K562 (cell line): ENCODE data around the gene JADE2. TPM values are rescaled to one million over a fixed set of nuclear protein-coding genes. Genes with fewer than 3 reads are reported as not detected.

Experiments used
- CREM ChIP-seq: IDR thresholded peaks from 2 replicates; pipeline ENCODE4 v1.6.1; 2014; ENCODE audit warnings: antibody characterized with exemption, low read depth
- DDX20 ChIP-seq: fragments of 450-650 bp; IDR thresholded peaks from 2 replicates; pipeline ENCODE4 v1.6.1; 2016; ENCODE audit warnings: missing genetic modification characterization, low read depth, mild to moderate bottlenecking, missing compliant biosample characterization, moderate library complexity
- E2F1 ChIP-seq: sonication (generic); formaldehyde crosslinking; IDR thresholded peaks from 2 replicates; pipeline ENCODE4 v1.8.1; 2023; ENCODE audit warnings: mild to moderate bottlenecking, missing genetic modification reagents, moderate library complexity
- FOXO4 ChIP-seq: fragments of 450-650 bp; formaldehyde crosslinking; IDR thresholded peaks from 2 replicates; pipeline ENCODE4 v1.4.0; 2020; ENCODE audit warnings: mild to moderate bottlenecking, moderate library complexity
- HDAC8 ChIP-seq: fragments of 450-650 bp; IDR thresholded peaks from 2 replicates; pipeline ENCODE4 v1.6.1; 2016; ENCODE audit warnings: mild to moderate bottlenecking, missing genetic modification characterization, moderate library complexity, missing compliant biosample characterization
- MED1 ChIP-seq: sonication (generic); formaldehyde crosslinking; IDR thresholded peaks from 2 replicates; pipeline ENCODE4 v1.8.1; 2023; ENCODE audit warnings: missing genetic modification reagents, borderline replicate concordance
- MIER1 ChIP-seq: fragments of 450-650 bp; IDR thresholded peaks from 2 replicates; pipeline ENCODE4 v1.6.1; 2016; ENCODE audit warnings: antibody characterized with exemption, mild to moderate bottlenecking, low read depth
- NFIC ChIP-seq: fragments of 450-650 bp; IDR thresholded peaks from 2 replicates; pipeline ENCODE4 v1.6.1; 2017; ENCODE audit warnings: mild to moderate bottlenecking, inconsistent platforms
- PHF21A ChIP-seq: fragments of 450-650 bp; IDR thresholded peaks from 2 replicates; pipeline ENCODE4 v1.6.1; 2017; ENCODE audit warnings: low read depth, borderline replicate concordance
- SAP30 ChIP-seq: fragments of 200-600 bp; sonication (generic); IDR thresholded peaks from 2 replicates; pipeline ENCODE4 v1.6.1; 2012; ENCODE audit warnings: borderline replicate concordance, low read depth, mild to moderate bottlenecking, moderate library complexity, low read length, control low read depth, inconsistent platforms; ENCODE audit not compliant: insufficient read depth, poor library complexity, severe bottlenecking
- USF2 ChIP-seq: sonication (generic); formaldehyde crosslinking; IDR thresholded peaks from 2 replicates; pipeline ENCODE4 v1.5.0; 2020; ENCODE audit warnings: missing genetic modification reagents
- ZEB2 ChIP-seq: fragments of 450-650 bp; IDR thresholded peaks from 2 replicates; pipeline ENCODE4 v1.6.1; 2016
- ZNF175 ChIP-seq: fragments of 200-800 bp; sonication (Bioruptor generic); IDR thresholded peaks from 2 replicates; pipeline ENCODE4 v1.6.1; 2016; ENCODE audit warnings: low read depth, mild to moderate bottlenecking, missing genetic modification characterization, missing compliant biosample characterization
- polyA plus RNA-seq, 8 experiments: library from polyadenylated mRNA; depleted of rRNA in 4 of 8; stranded (reverse) in 5 of 8; unstranded in 3 of 8; fragments of >200 nt; fragmentation: Nextera tagmentation in 2 of 8; fragmentation: Illumina TruSeq in 1 of 8; extraction: Ambion mirVana in 2 of 8; extraction: Trizol in 1 of 8; gene quantifications; 2 replicates each; pipeline versions ENCODE4 v1.2.1 to v1.2.3, GENCODE V29; 2011 to 2014; ENCODE audit warnings: inconsistent platforms in 1 of 8, missing spikeins in 1 of 8
- total RNA-seq, 7 experiments: library from RNA; depleted of rRNA in 6 of 7; stranded (reverse); fragments of >200 nt in 6 of 7; fragmentation: Illumina TruSeq in 2 of 7; extraction: Trizol in 2 of 7; gene quantifications; 2 replicates each; pipeline versions ENCODE4 v1.2.1 to v1.2.3, GENCODE V29; 2011 to 2021; ENCODE audit warnings: low replicate concordance in 1 of 7
- TF ChIP-seq, protein P1 (sequence below): IDR thresholded peaks from 2 replicates; pipeline ENCODE4 v1.6.1; 2016; ENCODE audit warnings: missing genetic modification characterization, missing compliant biosample characterization
- TF ChIP-seq, protein P2 (sequence below): fragments of 250-450 bp; sonication (Bioruptor Pico); IDR thresholded peaks from 2 replicates; pipeline ENCODE4 v1.4.0; 2020; ENCODE audit warnings: mild to moderate bottlenecking, moderate library complexity, borderline replicate concordance

The JADE2 gene
- total and polyA plus RNA-seq, 9 of the 15 experiments (the other 6 are each of a cell fraction or from before 2014, with no cell fraction given): 0.50 to 23.3 (median 9.1) TPM

DNA sequence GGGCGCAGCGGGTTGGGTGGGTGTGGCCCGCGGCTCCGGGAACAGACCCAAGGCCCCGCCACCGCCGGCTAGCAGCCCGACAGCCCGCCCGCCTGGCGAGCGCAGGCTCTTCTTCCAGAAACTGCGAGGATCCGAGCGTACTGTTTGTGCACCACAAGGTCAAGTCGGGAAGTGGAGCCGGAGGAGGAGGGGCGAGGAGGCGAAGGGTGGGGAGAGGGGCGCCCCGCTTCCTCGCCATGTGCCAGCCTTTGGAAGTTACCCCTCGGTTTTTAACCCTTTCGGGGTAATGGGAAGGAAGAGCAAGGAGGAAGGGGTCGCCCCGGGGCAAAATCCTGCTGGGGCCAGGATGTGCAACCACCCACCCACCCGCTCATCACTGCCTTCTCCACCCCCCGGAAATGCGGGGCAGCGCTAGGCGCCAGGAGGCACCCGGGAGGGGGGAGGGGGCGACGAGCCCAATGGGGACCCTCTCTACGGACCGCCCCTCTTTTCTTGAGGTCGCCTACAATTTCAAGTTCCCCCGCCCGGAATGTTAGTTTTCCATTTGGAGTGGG is 1.1 kb upstream of the JADE2 start (continued):
- TF ChIP-seq ZEB2 (no peak), E2F1 (CRISPR knock-in tag) (no peak), DDX20 (tag) (no peak), MED1 (CRISPR knock-in tag) (no peak), USF2 (CRISPR knock-in tag) (no peak), NFIC (peak; percentile 48), CREM (0 out of 2 replicates have a peak, but pooled peaks have one; percentile 11), MIER1 (no peak), FOXO4 (CRISPR knock-in tag) (no peak), ZNF175 (CRISPR knock-in tag) (no peak), SAP30 (no peak), HDAC8 (tag) (no peak), PHF21A (no peak)
- TF ChIP-seq, protein P1, sequence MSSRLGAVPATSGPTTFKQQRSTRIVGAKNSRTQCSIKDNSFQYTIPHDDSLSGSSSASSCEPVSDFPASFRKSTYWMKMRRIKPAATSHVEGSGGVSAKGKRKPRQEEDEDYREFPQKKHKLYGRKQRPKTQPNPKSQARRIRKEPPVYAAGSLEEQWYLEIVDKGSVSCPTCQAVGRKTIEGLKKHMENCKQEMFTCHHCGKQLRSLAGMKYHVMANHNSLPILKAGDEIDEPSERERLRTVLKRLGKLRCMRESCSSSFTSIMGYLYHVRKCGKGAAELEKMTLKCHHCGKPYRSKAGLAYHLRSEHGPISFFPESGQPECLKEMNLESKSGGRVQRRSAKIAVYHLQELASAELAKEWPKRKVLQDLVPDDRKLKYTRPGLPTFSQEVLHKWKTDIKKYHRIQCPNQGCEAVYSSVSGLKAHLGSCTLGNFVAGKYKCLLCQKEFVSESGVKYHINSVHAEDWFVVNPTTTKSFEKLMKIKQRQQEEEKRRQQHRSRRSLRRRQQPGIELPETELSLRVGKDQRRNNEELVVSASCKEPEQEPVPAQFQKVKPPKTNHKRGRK (tag): no peak
- TF ChIP-seq, protein P2, sequence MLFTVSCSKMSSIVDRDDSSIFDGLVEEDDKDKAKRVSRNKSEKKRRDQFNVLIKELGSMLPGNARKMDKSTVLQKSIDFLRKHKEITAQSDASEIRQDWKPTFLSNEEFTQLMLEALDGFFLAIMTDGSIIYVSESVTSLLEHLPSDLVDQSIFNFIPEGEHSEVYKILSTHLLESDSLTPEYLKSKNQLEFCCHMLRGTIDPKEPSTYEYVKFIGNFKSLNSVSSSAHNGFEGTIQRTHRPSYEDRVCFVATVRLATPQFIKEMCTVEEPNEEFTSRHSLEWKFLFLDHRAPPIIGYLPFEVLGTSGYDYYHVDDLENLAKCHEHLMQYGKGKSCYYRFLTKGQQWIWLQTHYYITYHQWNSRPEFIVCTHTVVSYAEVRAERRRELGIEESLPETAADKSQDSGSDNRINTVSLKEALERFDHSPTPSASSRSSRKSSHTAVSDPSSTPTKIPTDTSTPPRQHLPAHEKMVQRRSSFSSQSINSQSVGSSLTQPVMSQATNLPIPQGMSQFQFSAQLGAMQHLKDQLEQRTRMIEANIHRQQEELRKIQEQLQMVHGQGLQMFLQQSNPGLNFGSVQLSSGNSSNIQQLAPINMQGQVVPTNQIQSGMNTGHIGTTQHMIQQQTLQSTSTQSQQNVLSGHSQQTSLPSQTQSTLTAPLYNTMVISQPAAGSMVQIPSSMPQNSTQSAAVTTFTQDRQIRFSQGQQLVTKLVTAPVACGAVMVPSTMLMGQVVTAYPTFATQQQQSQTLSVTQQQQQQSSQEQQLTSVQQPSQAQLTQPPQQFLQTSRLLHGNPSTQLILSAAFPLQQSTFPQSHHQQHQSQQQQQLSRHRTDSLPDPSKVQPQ (CRISPR knock-in tag): no peak
